MCF 10A (cell line): ENCODE data around the gene RPL15. TPM values are rescaled to one million over a fixed set of nuclear protein-coding genes. Genes with fewer than 3 reads are reported as not detected.

Experiments
- BruUV-seq: library from RNA; stranded (reverse); fragments of 400-500 nt; replicated peaks from 2 replicates; lab custom pipeline; 2021; lab: Mats Ljungman, UMichigan
- CTCF ChIA-PET: fragments of 300-600 bp; sonication (Branson Sonifier 250); formaldehyde crosslinking; extraction: SDS; loops from one replicate; lab custom pipeline; 2021; ENCODE audit warnings: antibody characterized with exemption, inconsistent platforms; lab: Yijun Ruan, JAX
- POLR2A ChIA-PET: fragments of 300-600, 350-650 bp; sonication (Branson Sonifier 250); formaldehyde crosslinking; extraction: SDS; loops from one replicate; lab custom pipeline; 2020; ENCODE audit warnings: antibody characterized with exemption, inconsistent platforms; lab: Yijun Ruan, JAX
- DNase-seq: peaks from one replicate; pipeline ENCODE4 v3.0.0-alpha.2; 2018; ENCODE audit not compliant: unreplicated experiment
- H3K27ac Mint-ChIP-seq: one replicate; pipeline ENCODE4 v1.8.0; 2022; ENCODE audit warnings: mild to moderate bottlenecking, low read depth, mixed read lengths; ENCODE audit not compliant: unreplicated experiment
- H3K27me3 Mint-ChIP-seq: one replicate; pipeline ENCODE4 v1.8.0; 2022; ENCODE audit warnings: mixed read lengths; ENCODE audit not compliant: insufficient read depth, unreplicated experiment
- H3K36me3 Mint-ChIP-seq: one replicate; pipeline ENCODE4 v1.8.0; 2022; ENCODE audit warnings: mild to moderate bottlenecking, moderate library complexity, mixed read lengths; ENCODE audit not compliant: insufficient read depth, unreplicated experiment
- H3K4me1 Mint-ChIP-seq: one replicate; pipeline ENCODE4 v1.8.0; 2022; ENCODE audit warnings: mixed read lengths; ENCODE audit not compliant: insufficient read depth, unreplicated experiment
- H3K4me3 Mint-ChIP-seq: one replicate; pipeline ENCODE4 v1.8.0; 2022; ENCODE audit warnings: mild to moderate bottlenecking, moderate library complexity, mixed read lengths; ENCODE audit not compliant: unreplicated experiment
- H3K9me3 Mint-ChIP-seq: one replicate; pipeline ENCODE4 v1.8.0; 2022; ENCODE audit warnings: mixed read lengths; ENCODE audit not compliant: unreplicated experiment
- CTCF ChIP-seq: fragments of 200-600 bp; IDR thresholded peaks from one replicate; pipeline ENCODE4 v1.8.0; 2022; ENCODE audit warnings: antibody characterized with exemption, mild to moderate bottlenecking; ENCODE audit not compliant: unreplicated experiment
- intact Hi-C: fragments of 100-400 bp; cut with micrococcal nuclease; formaldehyde crosslinking; loops from 2 replicates; pipeline ENCODE4 v1.14.1; 2022
- total RNA-seq: library from RNA; stranded (reverse); gene quantifications from 2 replicates; pipeline ENCODE4 v1.2.3, GENCODE V29; 2022

RPL15 gene
- total RNA-seq, 1 experiment from 2014 or later = 2,310 TPM

- H3K4me1 Mint-ChIP-seq = peaks cover 15% of the 10 kb centered on the region
- no peaks in the 10 kb centered on the region for H3K9me3 Mint-ChIP-seq
- ChIA-PET POLR2A (interaction anchor here (0.6 to 6.5 kb wide), 5 partner anchors 12 to 726 kb away, joined by 3 to 112 read pairs (median 3); partner anchors contain the start of genes NKIRAS1 and RPL15), CTCF (interaction anchor here (0.6 to 0.8 kb wide), 3 partner anchors 70 to 720 kb away, joined by 3 to 7 read pairs (median 3); no protein-coding TSS in a partner anchor)
- no peaks in the 10 kb centered on the region for H3K27me3 Mint-ChIP-seq
- H3K27ac Mint-ChIP-seq = no peak overlapping the region
- no peak for TF ChIP-seq CTCF
- DNase-seq = no peak
- H3K36me3 Mint-ChIP-seq = peaks cover 45% of the 10 kb centered on the region
- intact Hi-C loops = no loop called here
- no TSS peak for BruUV-seq
- H3K4me3 Mint-ChIP-seq = no peak overlapping the region
Observed at GRCh38 chr3:23960649-23961048, 43.7 kb downstream of the RPL15 start.

DNA sequence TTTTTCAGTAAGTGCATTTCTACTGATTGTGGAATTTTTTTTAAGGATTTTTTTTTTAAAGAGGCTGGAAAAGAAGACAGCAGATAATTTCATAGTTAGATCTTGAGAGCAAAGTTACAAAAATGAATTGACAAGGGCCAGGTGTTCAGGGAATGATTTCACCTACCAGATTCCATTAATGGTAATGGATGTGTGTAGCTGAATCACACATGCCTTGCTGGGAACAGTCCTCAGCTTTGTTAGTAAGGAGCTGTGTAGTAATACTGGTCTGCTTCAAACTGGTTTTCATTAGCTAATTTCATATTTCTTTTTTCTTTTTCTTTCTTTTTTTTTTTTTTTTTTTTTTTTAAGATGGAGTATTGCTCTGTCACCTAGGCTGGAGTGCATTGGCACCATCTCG is 44.1 kb downstream of the RPL15 start:
- ChIA-PET POLR2A (interaction anchor here (0.6 to 6.5 kb wide), 5 partner anchors 12 to 726 kb away, joined by 3 to 112 read pairs (median 3); partner anchors contain the start of genes NKIRAS1 and RPL15), CTCF (interaction anchor here (0.6 to 0.7 kb wide), 3 partner anchors 173 to 719 kb away, joined by 3 to 7 read pairs (median 4); no protein-coding TSS in a partner anchor)
- Mint-ChIP-seq H3K4me3 (no peak overlapping the region), H3K36me3 (peaks cover 48% of the 10 kb centered on the region), H3K27ac (no peak overlapping the region), H3K9me3 (no peaks in the 10 kb centered on the region), H3K27me3 (no peaks in the 10 kb centered on the region), H3K4me1 (peaks cover 20% of the 10 kb centered on the region)
- intact Hi-C loops = no loop called here
- no peak for TF ChIP-seq CTCF
- DNase-seq = no peak
- BruUV-seq = no TSS peak

DNA sequence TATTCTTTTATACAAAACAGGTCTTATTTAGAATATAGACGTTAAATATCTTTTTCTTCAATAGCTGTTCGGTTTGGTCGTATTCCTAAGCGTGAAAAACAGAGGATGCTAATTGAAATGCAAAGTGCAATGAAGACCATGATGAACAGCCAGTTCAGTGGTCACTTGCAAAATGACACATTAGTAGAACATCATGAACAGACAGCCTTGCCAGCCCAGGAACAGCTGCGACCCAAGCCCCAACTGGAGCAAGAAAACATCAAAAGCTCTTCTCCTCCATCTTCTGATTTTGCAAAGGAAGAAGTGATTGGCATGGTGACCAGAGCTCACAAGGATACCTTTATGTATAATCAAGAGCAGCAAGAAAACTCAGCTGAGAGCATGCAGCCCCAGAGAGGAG is 45.0 kb downstream of the RPL15 start:
- intact Hi-C loops = no loop called here
- Mint-ChIP-seq H3K9me3 (no peaks in the 10 kb centered on the region), H3K27ac (no peak overlapping the region), H3K36me3 (peaks cover 50% of the 10 kb centered on the region), H3K4me3 (no peak overlapping the region), H3K27me3 (no peaks in the 10 kb centered on the region), H3K4me1 (peaks cover 26% of the 10 kb centered on the region)
- no TSS peak for BruUV-seq
- TF ChIP-seq CTCF = no peak
- ChIA-PET POLR2A (interaction anchor here (0.5 to 6.5 kb wide), 4 partner anchors 8 to 300 kb away, joined by 3 to 112 read pairs (median 20); partner anchors contain the start of genes NKIRAS1 and RPL15), CTCF (interaction anchor here (0.6 kb wide), 1 partner anchor 9 kb away, joined by 6 read pairs; no protein-coding TSS in a partner anchor)
- no peak for DNase-seq

DNA sequence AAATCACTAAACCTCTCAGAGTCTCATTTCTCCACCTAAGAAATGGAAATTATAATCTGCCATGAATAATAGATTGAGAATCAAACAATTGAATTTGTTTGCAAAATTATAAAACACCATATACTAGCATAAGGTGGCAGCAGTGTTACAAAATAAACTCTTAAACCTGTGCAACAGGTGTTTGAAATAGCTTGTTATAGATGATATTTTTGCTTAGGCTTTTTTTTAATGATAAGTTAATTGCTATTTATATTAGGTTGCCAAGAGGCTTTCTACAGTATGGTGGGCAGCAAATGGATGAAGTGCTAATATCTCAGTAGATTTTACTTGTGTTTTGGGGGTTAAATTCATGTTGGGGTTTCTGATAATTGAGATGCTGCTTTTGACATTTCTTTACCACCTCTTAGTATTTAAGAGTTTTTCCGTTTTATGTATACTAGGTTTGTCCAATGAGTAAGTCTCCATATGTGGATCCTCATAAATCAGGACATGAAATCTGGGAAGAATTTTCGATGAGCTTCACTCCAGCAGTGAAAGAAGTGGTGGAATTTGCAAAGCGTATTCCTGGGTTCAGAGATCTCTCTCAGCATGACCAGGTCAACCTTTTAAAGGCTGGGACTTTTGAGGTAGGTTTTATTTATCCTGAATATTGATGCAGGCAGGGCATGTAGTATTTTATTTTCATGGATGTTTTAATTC is 47.8 kb downstream of the RPL15 start:
- Mint-ChIP-seq H3K27ac (no peak overlapping the region), H3K9me3 (no peaks in the 10 kb centered on the region), H3K36me3 (peaks cover 47% of the 10 kb centered on the region), H3K27me3 (no peaks in the 10 kb centered on the region), H3K4me1 (peaks cover 32% of the 10 kb centered on the region), H3K4me3 (no peak overlapping the region)
- ChIA-PET CTCF (interaction anchor here (0.8 to 2.1 kb wide), 3 partner anchors 16 to 41 kb away, joined by 3 to 6 read pairs (median 4); no protein-coding TSS in a partner anchor), POLR2A (interaction anchor here (0.9 to 6.5 kb wide), 4 partner anchors 17 to 277 kb away, joined by 3 to 61 read pairs (median 6); partner anchors contain the start of genes NKIRAS1 and RPL15)
- TF ChIP-seq CTCF = no peak
- no peak for DNase-seq
- no TSS peak for BruUV-seq
- intact Hi-C loops = no loop called here
